GM19193 (cell line): ENCODE measurements around the gene AP1M2.

ENCODE experiments used
- POLR2A ChIP-seq: IDR thresholded peaks from 4 replicates; pipeline ENCODE4 v1.6.1; 2011; ENCODE audit not compliant: insufficient read depth, insufficient read length; ENCODE audit errors: extremely low read depth

Gene AP1M2

GRCh38 chr19:10611907-10612306 is 24.8 kb upstream of the AP1M2 start:
- no peak for TF ChIP-seq POLR2A

- TF ChIP-seq POLR2A, result peak; percentile 62
Measured at GRCh38 chr19:10604460-10604980, 17.4 kb upstream of the AP1M2 start.

- TF ChIP-seq POLR2A, result no peak
Measured at GRCh38 chr19:10603873-10604459, 16.9 kb upstream of the AP1M2 start.

GRCh38 chr19:10603084-10603872 is 16.2 kb upstream of the AP1M2 start:
- TF ChIP-seq POLR2A, result no peak

- TF ChIP-seq POLR2A, result peak; percentile 54
Measured at GRCh38 chr19:10602330-10603083, 15.4 kb upstream of the AP1M2 start.

GRCh38 chr19:10601999-10602329 is 14.9 kb upstream of the AP1M2 start:
- TF ChIP-seq POLR2A, result no peak

GRCh38 chr19:10600149-10600548 is 13.0 kb upstream of the AP1M2 start:
- TF ChIP-seq POLR2A, result no peak

GRCh38 chr19:10593820-10594637 is 6.9 kb upstream of the AP1M2 start:
- no peak for TF ChIP-seq POLR2A

GRCh38 chr19:10593148-10593547 is 6.0 kb upstream of the AP1M2 start:
- TF ChIP-seq POLR2A, result no peak

GRCh38 chr19:10587839-10588150 is 683 bp upstream of the AP1M2 start:
- TF ChIP-seq POLR2A, result no peak

GRCh38 chr19:10586396-10586795 is 716 bp downstream of the AP1M2 start:
- no peak for TF ChIP-seq POLR2A

- TF ChIP-seq POLR2A, result no peak
Measured at GRCh38 chr19:10583036-10583776, 3.9 kb downstream of the AP1M2 start.

- TF ChIP-seq POLR2A, result no peak
Measured at GRCh38 chr19:10582091-10582490, 5.0 kb downstream of the AP1M2 start.

GRCh38 chr19:10580979-10581631 is 6.0 kb downstream of the AP1M2 start:
- no peak for TF ChIP-seq POLR2A
